ENCODE data around the gene MNS1. TPM values are rescaled to one million over a fixed set of nuclear protein-coding genes. Genes with fewer than 3 reads are reported as not detected.

The MNS1 gene
- total and polyA plus RNA-seq, 2 of the 13 experiments (the other 11 are each of a cell fraction or from before 2014, with no cell fraction given) = 0.22 to 1.7 TPM

GRCh38 chr15:56468401-56468800 lies 3.5 kb upstream of the MNS1 start:
- Histone ChIP-seq H3K9ac (ENCODE audit: insufficient read depth, low read depth, low read length) (no peak overlapping the region), H3K4me3 (replicated peaks in 1 of 3; ENCODE audit: insufficient read depth in 1 of 3, low read depth in 2 of 3, low read length in 3 of 3) (peak overlapping the region; percentile 16 to 44 (median 35); a peak in 5 of 6 replicates), H3K4me2 (ENCODE audit: low read depth, low read length) (peak overlapping the region; percentile 58), H3K27me3 (ENCODE audit: control insufficient read depth in 1 of 2, insufficient read depth in 2 of 2, low read length in 2 of 2) (no peaks in the 10 kb centered on the region), H4K20me1 (ENCODE audit: insufficient read depth, low read length) (no peaks in the 10 kb centered on the region), H2AFZ (ENCODE audit: low read length) (peak overlapping the region; percentile 35), H3K79me2 (ENCODE audit: insufficient read depth, low read length) (no peaks in the 10 kb centered on the region), H3K9me3 (ENCODE audit: low read length) (no peaks in the 10 kb centered on the region), H3K4me1 (ENCODE audit: insufficient read depth, low read length) (peaks cover 25% of the 10 kb centered on the region), H3K27ac (ENCODE audit: extremely low read length, insufficient read depth, low read length) (no peak overlapping the region), H3K36me3 (replicated peaks in 1 of 2; ENCODE audit: control insufficient read depth in 1 of 2, insufficient read depth in 2 of 2, low read length in 2 of 2) (no peaks in the 10 kb centered on the region)
- intact Hi-C loops (cut with micrococcal nuclease; ENCODE audit: unreplicated experiment) (no loop called here), in situ Hi-C loops (cut with HindIII; ENCODE audit: extremely low pct_ligation_motif_present, low pct_unique_long_range_greater_than_20kb) (no loop called here)
- 0% methylated on average over 2 of the region's 2 CpGs for WGBS (ENCODE audit: low lambda C conversion rate)
- ChIA-PET POLR2A (no interaction called here), CTCF (ENCODE audit: low intra/inter-chr PET ratio, low total read pairs) (no interaction called here)
- no peak for FAIRE-seq
- no peak for DNase-seq (ENCODE audit: low spot score)
- TF ChIP-seq ZXDC (CRISPR knock-in tag; IDR thresholded peaks at IDR 0.05) = no peak
- TF ChIP-seq KLF16 (CRISPR knock-in tag; IDR thresholded peaks at IDR 0.05) = no peak
- no peak for TF ChIP-seq HNF1A (IDR thresholded peaks at IDR 0.05; ENCODE audit: low read depth)
- TF ChIP-seq HNF1A (CRISPR knock-in tag; IDR thresholded peaks at IDR 0.05; ENCODE audit: borderline replicate concordance) = no peak
- no peak for TF ChIP-seq ZNF260 (CRISPR knock-in tag; IDR thresholded peaks at IDR 0.05; ENCODE audit: borderline replicate concordance, low read depth)
- TF ChIP-seq LRRFIP1 (CRISPR knock-in tag; conservative IDR thresholded peaks at IDR 0.05) = no peak
- no peak for TF ChIP-seq YY1 (IDR thresholded peaks at IDR 0.05; ENCODE audit: insufficient read depth, insufficient replicate concordance, low read depth, low read length)
- TF ChIP-seq SKIL (CRISPR knock-in tag; IDR thresholded peaks at IDR 0.05; ENCODE audit: borderline replicate concordance) = no peak
- no TSS peak for BruUV-seq (replicated peaks)
- ATAC-seq = no peak
